NCI-H2227 treated with DMSO at 0.1 percent for 48 hours (cell line): ENCODE results near the gene LMNTD2.
A peak's percentile ranks its signal among the peaks of the same experiment; 100 is the strongest.

Experiments
- DNase-seq: peaks from one replicate; lab custom pipeline; 2025; lab: John Stamatoyannopoulos, UW

LMNTD2 gene

GRCh38 chr11:551596-551995 is 8.9 kb downstream of the LMNTD2 start:
- DNase-seq, result no peak

- DNase-seq, result no peak
Measured at GRCh38 chr11:551131-551530, 9.4 kb downstream of the LMNTD2 start.

GRCh38 chr11:550746-551085 is 9.8 kb downstream of the LMNTD2 start:
- no peak for DNase-seq

GRCh38 chr11:550021-550745 is 10.4 kb downstream of the LMNTD2 start:
- DNase-seq, result no peak

- DNase-seq, result peak; percentile 80
Measured at GRCh38 chr11:548700-549603, 11.6 kb downstream of the LMNTD2 start.

- no peak for DNase-seq
Measured at GRCh38 chr11:545171-545570, 15.4 kb downstream of the LMNTD2 start.

GRCh38 chr11:544817-545166 is 15.7 kb downstream of the LMNTD2 start:
- no peak for DNase-seq

GRCh38 chr11:541433-541885 is 19.1 kb downstream of the LMNTD2 start:
- no peak for DNase-seq

- DNase-seq, result no peak
Measured at GRCh38 chr11:540583-541432, 19.7 kb downstream of the LMNTD2 start.

GRCh38 chr11:539971-540481 is 20.5 kb downstream of the LMNTD2 start:
- no peak for DNase-seq

- DNase-seq, result no peak
Measured at GRCh38 chr11:538431-539051, 22.0 kb downstream of the LMNTD2 start.

GRCh38 chr11:537622-538430 is 22.7 kb downstream of the LMNTD2 start:
- no peak for DNase-seq

- DNase-seq, result no peak
Measured at GRCh38 chr11:536841-537621, 23.5 kb downstream of the LMNTD2 start, which contains the start of gene LRRC56. TSS of gene LRRC56 (plus strand) at chr11:537527. CDS start at chr11:540685, 3,158 bp downstream.

- DNase-seq, result peak; percentile 94
Measured at GRCh38 chr11:535519-536454, 24.8 kb downstream of the LMNTD2 start, which contains the start of gene HRAS. TSS of gene HRAS (minus strand) at chr11:535576.

- DNase-seq, result no peak
Measured at GRCh38 chr11:535210-535518, 25.4 kb downstream of the LMNTD2 start.

GRCh38 chr11:534396-535209 is 25.9 kb downstream of the LMNTD2 start:
- DNase-seq, result peak; percentile 17

GRCh38 chr11:533586-534395 is 26.7 kb downstream of the LMNTD2 start:
- no peak for DNase-seq
